IMR-90 (cell line): ENCODE results near the gene SEMA6A. TPM values are rescaled to one million over a fixed set of nuclear protein-coding genes. Genes with fewer than 3 reads are reported as not detected.
"Not testable (repeated sequence)": the region's sequence is repeated elsewhere in the genome, so short reads cannot be mapped to it uniquely, and the experiment has no call there.

ENCODE experiments used
- ATAC-seq: fragments of 200-7000 bp; cut with Tn5 transposase; 2 replicates; pipeline ENCODE4 v1.9.1; 2020; ENCODE audit warnings: low read depth, mild to moderate bottlenecking, moderate library complexity
- BruUV-seq: library from RNA; stranded (reverse); fragments of 400-500 nt; replicated peaks from 2 replicates; lab custom pipeline; 2021; lab: Mats Ljungman, UMichigan
- CTCF ChIA-PET: fragments of 300-600 bp; formaldehyde crosslinking; extraction: SDS; loops from one replicate; lab custom pipeline; 2021; ENCODE audit warnings: antibody characterized with exemption; lab: Yijun Ruan, JAX
- POLR2A ChIA-PET: fragments of 300-600 bp; sonication (Branson Sonifier 250); formaldehyde crosslinking; loops from one replicate; lab custom pipeline; 2022; ENCODE audit warnings: antibody characterized with exemption; ENCODE audit not compliant: unreplicated experiment; lab: Charles Lee
- DNase-seq: peaks from one replicate; pipeline ENCODE4 v3.0.0; 2013
- H2AFZ ChIP-seq: replicated peaks from 2 replicates; pipeline ENCODE3; 2013; ENCODE audit warnings: low read length, mild to moderate bottlenecking; ENCODE audit not compliant: poor library complexity
- H2AK5ac ChIP-seq: 2 replicates; pipeline ENCODE4 v1.6.1; 2013; ENCODE audit warnings: low read depth, low read length, inconsistent platforms
- H2AK9ac ChIP-seq: replicated peaks from 2 replicates; pipeline ENCODE3; 2013; ENCODE audit warnings: mild to moderate bottlenecking, low read depth, low read length, moderate library complexity; ENCODE audit not compliant: poor library complexity
- H2BK120ac ChIP-seq: 2 replicates; pipeline ENCODE4 v1.6.1; 2013; ENCODE audit warnings: low read depth, low read length, inconsistent platforms
- H2BK15ac ChIP-seq: 3 replicates; pipeline ENCODE4 v1.6.1; 2013; ENCODE audit warnings: low read depth, low read length, inconsistent platforms
- H2BK20ac ChIP-seq: 2 replicates; pipeline ENCODE4 v1.6.1; 2013; ENCODE audit warnings: low read depth, mild to moderate bottlenecking, inconsistent platforms, low read length, moderate library complexity
- H2BK5ac ChIP-seq: 2 replicates; pipeline ENCODE4 v1.6.1; 2013; ENCODE audit warnings: mild to moderate bottlenecking, low read depth, low read length, inconsistent platforms; ENCODE audit not compliant: poor library complexity, severe bottlenecking
- H3K14ac ChIP-seq: replicated peaks from 2 replicates; pipeline ENCODE4 v1.6.1; 2013; ENCODE audit warnings: low read depth, low read length, inconsistent platforms
- H3K18ac ChIP-seq: 2 replicates; pipeline ENCODE4 v1.6.1; 2013; ENCODE audit warnings: low read depth, low read length, control low read depth
- H3K23ac ChIP-seq: 2 replicates; pipeline ENCODE4 v1.6.1; 2013; ENCODE audit warnings: low read depth, low read length, inconsistent platforms
- H3K27ac ChIP-seq: 2 replicates; pipeline ENCODE4 v1.5.1; 2013; ENCODE audit warnings: mild to moderate bottlenecking, control low read depth, low read length; ENCODE audit not compliant: insufficient read depth
- H3K27me3 ChIP-seq: 2 replicates; pipeline ENCODE4 v1.6.1; 2013; ENCODE audit warnings: low read length; ENCODE audit not compliant: control insufficient read depth, insufficient read depth
- H3K36me3 ChIP-seq: 2 replicates; pipeline ENCODE4 v1.6.1; 2013; ENCODE audit warnings: low read length, mixed read lengths; ENCODE audit not compliant: control insufficient read depth, insufficient read depth
- H3K4ac ChIP-seq: 2 replicates; pipeline ENCODE4 v1.6.1; 2013; ENCODE audit warnings: low read depth, low read length, inconsistent platforms
- H3K4me1 ChIP-seq: 2 replicates; pipeline ENCODE4 v1.6.1; 2013; ENCODE audit warnings: low read length, mixed read lengths; ENCODE audit not compliant: control insufficient read depth, insufficient read depth
- H3K4me2 ChIP-seq: 2 replicates; pipeline ENCODE4 v1.6.1; 2013; ENCODE audit warnings: low read depth, mild to moderate bottlenecking, control low read depth, low read length, moderate library complexity
- H3K4me3 ChIP-seq: 2 replicates; pipeline ENCODE4 v1.5.1; 2013; ENCODE audit warnings: low read depth, mild to moderate bottlenecking, control low read depth, low read length, moderate library complexity; ENCODE audit not compliant: insufficient read depth
- H3K56ac ChIP-seq: 2 replicates; pipeline ENCODE4 v1.6.1; 2013; ENCODE audit warnings: low read length, inconsistent platforms; ENCODE audit not compliant: insufficient read depth; ENCODE audit errors: extremely low read depth
- H3K79me1 ChIP-seq, 2 experiments: 2 replicates each; pipeline ENCODE4 v1.6.1; 2013; ENCODE audit warnings: low read length in 2 of 2, inconsistent platforms in 1 of 2, low read depth in 1 of 2
- H3K9ac ChIP-seq: 2 replicates; pipeline ENCODE4 v1.6.1; 2013; ENCODE audit warnings: low read depth, low read length, control low read depth
- H3K9me1 ChIP-seq: 2 replicates; pipeline ENCODE4 v1.6.1; 2013; ENCODE audit warnings: low read length, inconsistent platforms; ENCODE audit not compliant: insufficient read depth
- H3K9me3 ChIP-seq: 2 replicates; pipeline ENCODE4 v1.6.1; 2013; ENCODE audit warnings: low read length; ENCODE audit not compliant: control insufficient read depth, insufficient read depth
- H4K20me1 ChIP-seq: 2 replicates; pipeline ENCODE4 v1.6.1; 2013; ENCODE audit warnings: low read length, inconsistent platforms; ENCODE audit not compliant: insufficient read depth
- H4K5ac ChIP-seq: 2 replicates; pipeline ENCODE4 v1.6.1; 2013; ENCODE audit warnings: mild to moderate bottlenecking, low read depth, low read length, control low read depth
- H4K8ac ChIP-seq, 2 experiments: 2 replicates each; pipeline ENCODE4 v1.6.1; 2013; ENCODE audit warnings: low read depth in 2 of 2, low read length in 2 of 2, control low read depth in 1 of 2, inconsistent platforms in 1 of 2
- H4K91ac ChIP-seq: 2 replicates; pipeline ENCODE4 v1.6.1; 2013; ENCODE audit warnings: low read depth, low read length, inconsistent platforms; ENCODE audit not compliant: insufficient read depth
- CEBPB ChIP-seq: IDR thresholded peaks from 2 replicates; pipeline ENCODE4 v1.6.1; 2012; ENCODE audit warnings: low read depth, low read length, improper control_type of control experiment
- MXI1 ChIP-seq: IDR thresholded peaks from 2 replicates; pipeline ENCODE4 v1.6.1; 2012; ENCODE audit warnings: low read depth, mild to moderate bottlenecking, low read length, moderate library complexity, borderline replicate concordance
- RCOR1 ChIP-seq: IDR thresholded peaks from 2 replicates; pipeline ENCODE4 v1.6.1; 2012; ENCODE audit warnings: mild to moderate bottlenecking, low read length, improper control_type of control experiment; ENCODE audit not compliant: insufficient replicate concordance
- RFX5 ChIP-seq: IDR thresholded peaks from 2 replicates; pipeline ENCODE4 v1.8.0; 2012; ENCODE audit warnings: low read depth, mild to moderate bottlenecking, low read length, moderate library complexity
- SMC3 ChIP-seq: fragments of 150-350 bp; IDR thresholded peaks from 2 replicates; pipeline ENCODE4 v1.6.1; 2016; ENCODE audit warnings: low read depth, mild to moderate bottlenecking, antibody characterized with exemption, low read length, moderate library complexity
- WGBS, 2 experiments: methylation state at CpG; one replicate each; pipeline versions ENCODE4 v1.1.5 to v1.1.7; 2013; ENCODE audit warnings: missing lambda C conversion rate in 2 of 2; ENCODE audit not compliant: insufficient read length in 1 of 2; ENCODE audit errors: extremely low coverage in 2 of 2; 5-methylcytosine and 5-hydroxymethylcytosine counted together
- dilution Hi-C: fragments of 300-500 bp; cut with HindIII; formaldehyde crosslinking; loops from one replicate; pipeline ENCODE4 v1.14.3; 2018; ENCODE audit warnings: low sequenced_read_pairs; ENCODE audit not compliant: unreplicated experiment
- in situ Hi-C: fragments of 300-500 bp; cut with MboI; formaldehyde crosslinking; loops from 3 replicates; pipeline ENCODE4 v1.14.3; 2019; ENCODE audit warnings: low sequenced_read_pairs, inconsistent platforms, mixed read lengths
- intact Hi-C: fragments of 100-400 bp; cut with micrococcal nuclease; formaldehyde crosslinking; loops from 2 replicates; pipeline ENCODE4 v1.10.0; 2022
- polyA plus RNA-seq, 3 experiments: library from polyadenylated mRNA; depleted of rRNA; stranded (reverse); fragments of >200 nt; gene quantifications; 2 replicates each; pipeline ENCODE4 v1.2.3, GENCODE V29; 2012; ENCODE audit warnings: low replicate concordance in 1 of 3
- total RNA-seq: library from RNA; depleted of rRNA; stranded (reverse); fragments of >200 nt; gene quantifications from 2 replicates; pipeline ENCODE4 v1.2.3, GENCODE V29; 2012

Gene SEMA6A
- total and polyA plus RNA-seq, 2 of the 4 experiments (the other 2 are of a cell fraction) = 0.27 to 0.36 TPM

DNA sequence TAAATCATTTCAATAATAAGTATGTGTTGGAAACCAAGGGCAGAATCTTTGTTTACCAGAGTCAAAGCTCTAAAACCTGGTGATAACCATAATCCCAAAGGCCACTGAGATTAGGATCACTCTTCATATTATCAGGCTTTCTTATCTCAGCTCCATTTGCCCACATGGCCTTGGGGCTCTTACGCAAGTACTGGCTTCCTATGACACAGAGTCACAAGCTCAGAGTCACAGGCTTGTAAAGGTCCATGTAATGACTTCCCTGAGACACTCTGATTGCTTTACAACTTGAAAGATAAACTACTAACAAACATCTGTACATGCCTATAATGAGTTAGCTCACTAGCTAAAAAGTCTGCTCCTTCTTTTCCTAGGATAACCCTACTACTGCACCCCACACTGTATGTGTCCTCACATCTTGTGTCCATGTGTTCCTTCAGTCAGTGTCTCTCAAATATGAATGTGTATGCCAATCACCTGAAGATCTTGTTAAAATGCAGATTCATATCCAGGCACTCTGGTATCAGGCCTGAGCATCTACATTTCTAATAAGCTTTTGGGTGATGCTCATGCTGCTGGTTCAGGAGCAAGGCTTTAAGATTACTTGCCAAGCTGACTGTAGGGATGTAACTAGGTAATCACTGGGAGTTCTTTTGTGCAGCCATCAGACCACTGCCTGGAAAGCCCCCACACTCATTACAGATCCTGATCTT is 28.4 kb downstream of the SEMA6A start:
- Histone ChIP-seq H3K36me3 (no peaks in the 10 kb centered on the region), H3K4me1 (no peaks in the 10 kb centered on the region), H3K4me2 (no peak overlapping the region), H2AK5ac (no peak overlapping the region), H3K56ac (no peak overlapping the region), H3K14ac (no peak overlapping the region), H2AK9ac (no peak overlapping the region), H4K5ac (no peak overlapping the region), H2BK5ac (no peak overlapping the region), H3K79me1 (no peaks in the 10 kb centered on the region), H2AFZ (no peak overlapping the region), H3K9ac (no peak overlapping the region), H3K27ac (no peak overlapping the region), H4K20me1 (no peaks in the 10 kb centered on the region), H2BK15ac (no peak overlapping the region), H3K9me1 (no peaks in the 10 kb centered on the region), H3K9me3 (peaks cover 3% of the 10 kb centered on the region; the same call in 1 of the 2 replicates), H2BK120ac (no peak overlapping the region), H3K27me3 (no peaks in the 10 kb centered on the region), H4K91ac (no peak overlapping the region), H3K4ac (no peak overlapping the region), H3K23ac (no peak overlapping the region), H3K4me3 (no peak overlapping the region), H2BK20ac (no peak overlapping the region), H3K18ac (no peak overlapping the region), H4K8ac (no peak overlapping the region)
- dilution Hi-C loops = no loop called here
- no peak for ATAC-seq
- intact Hi-C loops = no loop called here
- CTCF ChIA-PET = interaction anchor here (0.7 kb wide), 1 partner anchor 22 kb away, joined by 3 read pairs; no protein-coding TSS in a partner anchor
- WGBS, 2 experiments = no CpG with 5 or more reads among the region's 1 CpG
- POLR2A ChIA-PET = no interaction called here
- BruUV-seq = no TSS peak
- TF ChIP-seq CEBPB (no peak), MXI1 (no peak), SMC3 (no peak), RCOR1 (no peak), RFX5 (no peak)
- in situ Hi-C loops = no loop called here
- DNase-seq = no peak

DNA sequence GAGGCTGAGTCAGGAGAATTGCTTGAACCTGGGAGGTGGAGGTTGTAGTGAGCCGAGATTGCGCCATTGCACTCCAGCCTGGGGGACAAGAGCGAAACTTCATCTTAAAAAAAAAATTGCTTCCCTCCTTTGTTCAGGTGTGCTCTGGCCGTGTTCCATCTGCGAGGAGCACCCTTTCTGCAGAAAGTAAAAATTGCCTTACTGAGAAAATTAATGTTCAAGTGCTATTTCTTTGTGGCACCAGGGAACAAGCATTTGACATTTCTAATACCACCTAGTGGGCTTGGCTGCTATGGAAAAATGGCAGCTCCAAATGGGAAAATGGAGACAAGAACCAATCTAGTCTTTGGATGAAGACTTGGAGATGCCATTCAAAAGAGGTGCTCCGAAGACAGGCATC is 29.2 kb downstream of the SEMA6A start:
- H2BK5ac ChIP-seq, H2BK20ac ChIP-seq, H2AK9ac ChIP-seq, H4K5ac ChIP-seq, H3K4me2 ChIP-seq, H3K9ac ChIP-seq, in situ Hi-C loops, H3K36me3 ChIP-seq, H4K8ac ChIP-seq, H3K9me1 ChIP-seq, H3K27me3 ChIP-seq, H2BK15ac ChIP-seq, ATAC-seq, H3K14ac ChIP-seq, dilution Hi-C loops, H4K20me1 ChIP-seq, BruUV-seq, H3K23ac ChIP-seq, H3K27ac ChIP-seq, POLR2A ChIA-PET, H3K4me1 ChIP-seq, H2AK5ac ChIP-seq, H3K56ac ChIP-seq, CTCF ChIA-PET, H4K91ac ChIP-seq, H2AFZ ChIP-seq, H3K9me3 ChIP-seq, H3K4ac ChIP-seq, H3K18ac ChIP-seq, intact Hi-C loops, H3K79me1 ChIP-seq, H2BK120ac ChIP-seq, DNase-seq, H3K4me3 ChIP-seq: not testable (repeated sequence)
- no CpG with 5 or more reads among the region's 6 CpGs for WGBS, 2 experiments
